AG09319 (cell line): Measurements from ENCODE around the gene PTPRC.
A peak's percentile ranks its signal among the peaks of the same experiment; 100 is the strongest.

ENCODE experiments used
- DNase-seq: peaks from one replicate; pipeline ENCODE4 v3.0.0-alpha.2; 2010; ENCODE audit warnings: low read depth; ENCODE audit errors: extremely low read depth
- TF ChIP-seq, protein P1 (sequence below): IDR thresholded peaks from 2 replicates; pipeline ENCODE4 v1.5.1; 2011; ENCODE audit warnings: low read depth, mild to moderate bottlenecking, inconsistent platforms, low read length, moderate library complexity

Gene PTPRC

DNA sequence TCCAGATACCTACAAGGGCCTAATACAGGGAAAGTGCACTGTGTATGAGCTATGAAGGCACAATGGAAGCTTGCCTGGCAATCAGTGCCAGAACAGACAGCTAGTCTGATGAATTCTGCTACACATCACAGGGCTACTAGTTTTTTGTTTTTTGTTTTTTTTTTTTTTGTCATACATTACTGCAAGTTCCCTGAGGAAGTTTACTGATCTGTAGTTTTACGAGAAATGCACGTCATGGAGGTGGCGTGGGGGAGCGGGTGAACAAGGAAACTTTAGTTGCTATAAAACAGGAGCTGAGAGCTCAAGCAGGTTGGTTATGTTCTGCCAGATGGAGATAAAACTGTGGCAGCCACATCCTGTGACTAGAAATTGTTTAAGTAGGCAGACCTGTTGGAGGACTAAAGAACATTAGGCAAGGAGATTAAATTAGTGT lies 17.7 kb downstream of the PTPRC start:
- DNase-seq = no peak
- TF ChIP-seq, protein P1, sequence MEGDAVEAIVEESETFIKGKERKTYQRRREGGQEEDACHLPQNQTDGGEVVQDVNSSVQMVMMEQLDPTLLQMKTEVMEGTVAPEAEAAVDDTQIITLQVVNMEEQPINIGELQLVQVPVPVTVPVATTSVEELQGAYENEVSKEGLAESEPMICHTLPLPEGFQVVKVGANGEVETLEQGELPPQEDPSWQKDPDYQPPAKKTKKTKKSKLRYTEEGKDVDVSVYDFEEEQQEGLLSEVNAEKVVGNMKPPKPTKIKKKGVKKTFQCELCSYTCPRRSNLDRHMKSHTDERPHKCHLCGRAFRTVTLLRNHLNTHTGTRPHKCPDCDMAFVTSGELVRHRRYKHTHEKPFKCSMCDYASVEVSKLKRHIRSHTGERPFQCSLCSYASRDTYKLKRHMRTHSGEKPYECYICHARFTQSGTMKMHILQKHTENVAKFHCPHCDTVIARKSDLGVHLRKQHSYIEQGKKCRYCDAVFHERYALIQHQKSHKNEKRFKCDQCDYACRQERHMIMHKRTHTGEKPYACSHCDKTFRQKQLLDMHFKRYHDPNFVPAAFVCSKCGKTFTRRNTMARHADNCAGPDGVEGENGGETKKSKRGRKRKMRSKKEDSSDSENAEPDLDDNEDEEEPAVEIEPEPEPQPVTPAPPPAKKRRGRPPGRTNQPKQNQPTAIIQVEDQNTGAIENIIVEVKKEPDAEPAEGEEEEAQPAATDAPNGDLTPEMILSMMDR = no peak

DNA sequence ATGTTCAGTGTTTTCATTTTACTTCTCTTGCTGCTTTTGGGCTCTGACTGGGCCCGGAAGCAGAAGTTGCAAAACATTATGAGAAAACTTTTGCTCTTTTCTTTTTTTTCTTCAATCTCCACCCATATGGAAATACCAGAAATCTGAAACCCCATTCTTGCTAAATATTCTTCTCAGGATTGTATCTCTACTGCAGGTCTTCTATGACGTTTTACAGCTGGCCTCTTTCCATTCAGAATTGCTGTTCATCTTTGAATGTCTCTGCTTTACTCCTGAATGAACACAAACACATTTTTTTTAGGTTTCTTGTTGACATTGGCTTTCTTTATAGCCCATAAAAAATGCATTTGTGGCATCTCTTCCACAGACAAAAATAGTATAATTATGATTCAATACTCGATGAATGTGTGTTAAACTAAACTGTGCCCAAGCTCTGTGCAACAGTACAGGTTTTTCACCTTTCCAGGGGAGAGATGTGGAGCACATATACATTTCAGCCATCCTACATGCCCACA lies 18.8 kb downstream of the PTPRC start:
- TF ChIP-seq, protein P1 = no peak
- DNase-seq = peak; percentile 91

DNA sequence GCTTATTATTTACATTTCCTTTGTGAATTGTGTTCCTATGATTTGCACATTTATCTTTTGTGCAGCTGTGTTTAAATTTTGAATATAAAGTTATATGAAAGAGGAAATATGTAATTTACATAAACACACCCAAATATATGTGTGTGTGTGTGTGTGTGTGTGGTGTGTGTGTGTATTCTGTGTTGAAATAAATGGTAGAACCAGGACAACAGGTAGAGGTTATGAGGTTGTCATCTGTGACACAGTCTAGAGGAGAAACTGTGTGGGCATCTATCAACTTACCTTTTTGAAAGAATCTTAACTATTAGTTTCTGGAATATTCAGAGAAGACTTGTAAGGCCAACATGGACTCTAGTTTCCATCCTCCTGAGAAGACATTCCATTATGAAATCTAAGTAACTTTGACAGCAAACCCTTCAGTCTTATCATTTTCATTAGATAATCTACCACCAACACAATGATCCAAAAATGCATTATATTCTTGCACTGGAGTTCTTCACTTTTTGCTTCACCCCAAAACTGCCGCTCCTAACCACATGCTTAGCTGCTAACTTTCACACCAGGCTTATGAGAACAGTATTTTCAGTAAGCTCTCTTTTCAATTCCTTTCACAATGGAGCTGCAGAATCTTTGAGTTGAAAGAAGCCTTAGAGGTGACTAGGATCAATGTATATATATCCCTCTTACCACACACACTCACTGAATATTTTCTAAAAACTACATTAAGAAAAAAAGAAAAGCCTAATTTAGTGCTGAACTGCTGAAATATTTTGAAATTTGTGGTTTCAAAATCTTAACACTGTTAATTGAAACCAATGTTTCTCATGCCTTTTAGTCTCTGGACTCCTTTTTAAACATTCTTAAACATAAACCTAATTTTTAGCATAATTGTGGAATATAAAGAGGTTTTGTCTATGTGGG lies 21.8 kb downstream of the PTPRC start:
- DNase-seq = no peak
- TF ChIP-seq, protein P1 = no peak

DNA sequence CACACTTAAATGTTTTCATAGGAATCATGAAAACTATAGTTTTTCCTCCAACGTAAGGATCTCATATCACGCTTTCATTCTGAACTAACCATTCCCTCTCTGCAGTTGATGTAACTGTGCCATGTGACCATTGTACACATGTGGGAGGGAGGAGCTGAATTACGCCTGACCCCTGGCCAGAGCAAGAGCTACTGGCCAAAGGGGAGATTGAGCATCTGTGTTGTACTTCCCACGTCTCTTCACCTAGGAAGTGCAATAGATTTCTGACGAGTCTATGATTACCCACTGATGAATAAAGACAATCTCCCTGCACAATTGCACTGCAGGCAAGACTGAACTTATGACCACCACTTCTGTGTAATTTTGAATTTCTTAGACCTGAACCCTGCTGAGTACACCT lies 24.0 kb downstream of the PTPRC start:
- no peak for DNase-seq
- TF ChIP-seq, protein P1 = no peak

DNA sequence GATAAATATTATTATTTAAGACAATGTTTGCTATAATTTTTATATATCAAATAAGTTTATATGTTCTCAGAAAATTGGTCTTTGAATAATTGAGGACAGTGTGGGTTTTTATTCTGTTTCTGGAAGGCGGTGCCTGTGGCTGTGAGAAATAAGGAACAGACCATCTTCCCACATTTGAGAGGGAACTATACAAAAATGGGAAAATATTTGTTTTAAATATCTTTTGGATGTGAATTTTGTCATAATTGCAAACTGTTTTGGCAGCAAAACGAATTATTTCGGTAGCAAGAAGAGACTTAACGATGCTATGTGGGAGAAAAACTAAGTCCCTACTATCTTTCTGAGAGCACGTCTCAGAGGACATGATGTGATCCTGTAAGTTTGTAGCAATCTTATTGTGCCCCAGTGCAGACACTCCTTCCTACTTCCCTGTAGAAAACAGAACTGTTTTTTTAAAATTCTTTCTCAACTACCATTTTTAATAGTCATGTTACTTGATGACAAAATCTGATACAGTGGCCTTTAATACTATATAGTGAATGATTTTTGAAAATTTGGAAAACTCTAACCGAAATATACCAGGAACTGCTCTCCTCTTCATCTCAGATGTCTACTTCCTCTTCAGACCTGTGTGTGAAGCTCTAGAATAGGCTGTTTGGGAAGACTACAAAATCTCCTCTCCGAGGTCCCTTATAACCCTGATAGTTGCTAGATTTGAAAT lies 25.4 kb downstream of the PTPRC start:
- TF ChIP-seq, protein P1 = no peak
- no peak for DNase-seq

DNA sequence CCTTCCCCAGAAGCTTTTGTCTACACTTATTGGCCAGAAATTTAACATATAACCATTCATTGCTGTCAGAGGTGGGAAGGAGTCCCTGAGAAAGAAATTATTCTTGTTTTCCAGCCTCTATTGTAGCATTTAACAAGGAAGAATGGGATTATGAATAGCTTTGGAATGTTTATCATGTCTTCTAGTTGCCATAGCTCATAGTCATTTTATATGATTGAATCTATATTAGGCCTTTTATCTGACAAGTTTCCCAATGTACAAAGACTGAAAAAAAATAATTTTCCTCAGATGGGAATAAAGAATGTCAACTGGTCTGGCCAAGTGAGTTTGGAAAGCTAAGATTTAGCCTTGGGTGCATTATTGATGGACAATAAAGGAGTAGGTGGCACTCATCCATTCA lies 28.3 kb downstream of the PTPRC start:
- DNase-seq = no peak
- TF ChIP-seq, protein P1 = no peak

DNA sequence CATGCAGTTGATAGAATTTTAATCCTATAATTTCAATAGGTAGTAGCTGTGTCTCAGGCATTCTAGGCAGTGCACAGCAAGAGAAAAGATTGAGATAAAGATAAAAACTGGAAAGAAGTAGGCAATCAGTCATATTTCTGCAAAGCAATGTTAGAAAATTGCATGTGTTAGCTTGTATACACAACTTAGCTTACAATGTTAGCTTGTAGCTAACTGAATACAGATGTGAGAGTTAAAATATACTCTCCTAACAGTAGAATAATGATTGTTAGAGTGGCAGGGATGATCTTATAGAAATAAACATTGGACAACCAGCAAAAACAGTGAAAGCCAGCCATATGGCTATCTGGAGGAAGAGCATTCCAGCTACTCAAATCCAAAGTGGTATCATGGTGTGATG lies 29.0 kb downstream of the PTPRC start:
- DNase-seq = no peak
- TF ChIP-seq, protein P1 = no peak
